GM12891 (cell line): ENCODE results near the gene NRXN3.
A peak's percentile ranks its signal among the peaks of the same experiment; 100 is the strongest.

Experiments used
- DNase-seq: peaks from one replicate; pipeline ENCODE4 v3.0.0; 2011; ENCODE audit warnings: low spot score; ENCODE audit not compliant: insufficient read length
- FAIRE-seq: peaks from 2 replicates; lab custom pipeline; 2011; peaks lifted over from hg19 to GRCh38; lab: Jason Lieb, UNC
- PAX5 ChIP-seq: IDR thresholded peaks from 2 replicates; pipeline ENCODE4 v1.6.1; 2011; ENCODE audit warnings: low read length, moderate library complexity, mild to moderate bottlenecking; ENCODE audit not compliant: insufficient read depth, severe bottlenecking
- POLR2A ChIP-seq: IDR thresholded peaks from 2 replicates; pipeline ENCODE4 v1.6.1; 2011; ENCODE audit warnings: low read depth, low read length, control low read depth
- POLR2AphosphoS5 ChIP-seq: IDR thresholded peaks from 2 replicates; pipeline ENCODE4 v1.6.1; 2011; ENCODE audit warnings: low read depth, low read length, control low read depth
- POU2F2 ChIP-seq: IDR thresholded peaks from 2 replicates; pipeline ENCODE4 v1.6.1; 2011; ENCODE audit warnings: low read depth, mild to moderate bottlenecking, control low read depth, low read length, moderate library complexity
- SPI1 ChIP-seq: IDR thresholded peaks from 2 replicates; pipeline ENCODE4 v1.6.1; 2011; ENCODE audit warnings: low read depth, low read length, control low read depth
- TAF1 ChIP-seq: IDR thresholded peaks from 2 replicates; pipeline ENCODE4 v1.6.1; 2011; ENCODE audit warnings: low read depth, low read length, control low read depth

The NRXN3 gene

GRCh38 chr14:78667141-78667540 is 497.0 kb downstream of the NRXN3 start:
- no peak for DNase-seq
- no peak for FAIRE-seq
- TF ChIP-seq TAF1 (no peak), PAX5 (no peak), SPI1 (no peak), POU2F2 (no peak), POLR2AphosphoS5 (no peak), POLR2A (no peak)

GRCh38 chr14:78673845-78674244 is 503.7 kb downstream of the NRXN3 start:
- DNase-seq (no peak), FAIRE-seq (no peak)
- TF ChIP-seq SPI1 (no peak), POLR2A (no peak), POU2F2 (no peak), TAF1 (no peak), PAX5 (no peak), POLR2AphosphoS5 (no peak)

- FAIRE-seq (no peak), DNase-seq (no peak)
- TF ChIP-seq POU2F2, result no peak
- no peak for TF ChIP-seq POLR2A
- no peak for TF ChIP-seq TAF1
- TF ChIP-seq PAX5, result no peak
- no peak for TF ChIP-seq SPI1
- no peak for TF ChIP-seq POLR2AphosphoS5
These were observed 504.6 kb downstream of the NRXN3 start for GRCh38 chr14:78674820-78675219.

DNA sequence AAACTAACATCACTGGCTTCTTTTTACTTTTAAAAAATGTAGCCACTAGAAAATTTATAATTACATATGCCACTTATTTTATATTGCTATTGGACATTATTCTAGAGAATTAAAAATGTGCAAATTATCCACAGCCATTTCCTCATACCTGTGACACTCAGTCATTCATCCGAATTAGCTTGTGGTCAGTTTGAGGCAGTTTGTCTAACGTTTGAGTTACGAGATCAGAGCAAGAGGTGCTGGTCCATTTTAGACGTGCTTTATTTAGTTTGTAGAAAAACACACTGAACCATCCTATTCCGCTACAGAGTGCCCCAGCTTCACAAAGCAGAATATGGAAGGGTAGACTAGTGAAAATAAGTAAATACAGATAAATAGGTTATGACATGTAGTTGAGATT is 513.0 kb downstream of the NRXN3 start:
- no peak for TF ChIP-seq TAF1
- no peak for TF ChIP-seq POLR2AphosphoS5
- no peak for TF ChIP-seq POU2F2
- no peak for TF ChIP-seq SPI1
- TF ChIP-seq PAX5, result no peak
- no peak for TF ChIP-seq POLR2A
- no peak for FAIRE-seq
- no peak for DNase-seq

GRCh38 chr14:78683981-78684380 is 513.8 kb downstream of the NRXN3 start:
- DNase-seq (no peak), FAIRE-seq (no peak)
- TF ChIP-seq POLR2A (no peak), PAX5 (no peak), POLR2AphosphoS5 (no peak), POU2F2 (no peak), TAF1 (no peak), SPI1 (no peak)

GRCh38 chr14:78688503-78688902 is 518.3 kb downstream of the NRXN3 start:
- no peak for DNase-seq
- no peak for TF ChIP-seq POLR2A
- no peak for TF ChIP-seq POLR2AphosphoS5
- no peak for FAIRE-seq

- DNase-seq, result no peak
- TF ChIP-seq TAF1 (no peak), PAX5 (no peak), POU2F2 (no peak), SPI1 (no peak), POLR2A (no peak), POLR2AphosphoS5 (no peak)
- no peak for FAIRE-seq
These were observed 520.7 kb downstream of the NRXN3 start for GRCh38 chr14:78690836-78691235.

- no peak for FAIRE-seq
- DNase-seq, result peak; percentile 2
- TF ChIP-seq PAX5 (no peak), POLR2AphosphoS5 (no peak)
These were observed 527.2 kb downstream of the NRXN3 start for GRCh38 chr14:78697341-78697740.

DNA sequence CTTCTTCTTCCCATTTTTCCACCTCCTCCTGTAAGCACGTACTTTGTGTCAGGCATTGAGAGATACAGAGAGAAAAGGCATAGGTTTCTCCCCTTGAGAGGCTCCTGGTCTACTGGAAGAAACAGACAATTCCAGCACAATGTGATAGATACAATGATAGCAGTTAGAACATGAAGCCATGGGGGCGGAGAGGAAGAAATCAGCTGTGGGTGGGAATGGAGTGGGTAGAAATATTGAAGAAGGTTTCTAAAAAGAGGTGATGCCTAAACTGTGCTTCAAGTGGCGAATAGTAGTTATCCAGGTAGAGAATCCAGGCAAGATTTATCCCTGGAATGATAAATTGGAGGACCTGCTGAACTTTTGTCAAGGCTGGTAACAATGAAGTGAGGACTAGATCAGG is 528.8 kb downstream of the NRXN3 start:
- TF ChIP-seq POLR2A (no peak), SPI1 (no peak), TAF1 (no peak), POU2F2 (no peak)
- DNase-seq (no peak), FAIRE-seq (no peak)

GRCh38 chr14:78700236-78700635 is 530.1 kb downstream of the NRXN3 start:
- FAIRE-seq, result no peak
- TF ChIP-seq PAX5 (no peak), POU2F2 (no peak), TAF1 (no peak), POLR2A (no peak), POLR2AphosphoS5 (no peak), SPI1 (no peak)
- DNase-seq, result no peak

GRCh38 chr14:78701246-78701645 is 531.1 kb downstream of the NRXN3 start:
- TF ChIP-seq POU2F2 (no peak), POLR2AphosphoS5 (no peak), SPI1 (no peak)
- no peak for DNase-seq
- FAIRE-seq, result no peak

- FAIRE-seq (no peak), DNase-seq (no peak)
- TF ChIP-seq TAF1 (no peak), POLR2A (no peak), SPI1 (no peak), POLR2AphosphoS5 (no peak), PAX5 (no peak), POU2F2 (no peak)
These were observed 534.8 kb downstream of the NRXN3 start for GRCh38 chr14:78704965-78705364.
